ENCODE data around the gene PLA2G2F. TPM values are rescaled to one million over a fixed set of nuclear protein-coding genes. Genes with fewer than 3 reads are reported as not detected.

PLA2G2F gene
- total and polyA plus RNA-seq, 2 of the 13 experiments (the other 11 are each of a cell fraction or from before 2014, with no cell fraction given): not detected

GRCh38 chr1:20198296-20198695, 59.2 kb downstream of the PLA2G2F start:
- ATAC-seq (no peak), FAIRE-seq (no peak), DNase-seq (ENCODE audit: low spot score) (no peak)
- CTCF ChIA-PET (ENCODE audit: low intra/inter-chr PET ratio, low total read pairs): no interaction called here
- no peaks in the 10 kb centered on the region for H3K9me3 ChIP-seq (ENCODE audit: low read length)
- H4K20me1 ChIP-seq (ENCODE audit: insufficient read depth, low read length): no peaks in the 10 kb centered on the region
- H3K4me2 ChIP-seq (ENCODE audit: low read depth, low read length): no peak overlapping the region
- no peaks in the 10 kb centered on the region for H3K79me2 ChIP-seq (ENCODE audit: insufficient read depth, low read length)
- H3K4me1 ChIP-seq (ENCODE audit: insufficient read depth, low read length): peaks cover 5% of the 10 kb centered on the region; the same call in 1 of the 2 replicates
- peaks cover 3 to 20% of the 10 kb centered on the region in 2 experiments; a peak in 3 of 5 replicates for H3K27me3 ChIP-seq (ENCODE audit: control insufficient read depth in 1 of 2, insufficient read depth in 2 of 2, low read length in 2 of 2)
- H3K36me3 ChIP-seq (replicated peaks in 1 of 2; ENCODE audit: control insufficient read depth in 1 of 2, insufficient read depth in 2 of 2, low read length in 2 of 2): no peaks in the 10 kb centered on the region
- no peak overlapping the region for H3K27ac ChIP-seq (ENCODE audit: extremely low read length, insufficient read depth, low read length)
- no peak overlapping the region for H3K9ac ChIP-seq (ENCODE audit: insufficient read depth, low read depth, low read length)
- H2AFZ ChIP-seq (ENCODE audit: low read length): no peak overlapping the region
- in situ Hi-C loops (cut with HindIII; ENCODE audit: extremely low pct_ligation_motif_present, low pct_unique_long_range_greater_than_20kb): loop anchor here (10.0 kb wide), 1 partner anchor 223 kb away; the partner anchor contains the start of gene PLA2G2A
- POLR2A ChIA-PET: no interaction called here
- no peak overlapping the region for H3K4me3 ChIP-seq (replicated peaks in 1 of 3; ENCODE audit: insufficient read depth in 1 of 3, low read depth in 2 of 3, low read length in 3 of 3)
- 6% methylated on average over 1 of the region's 1 CpG for WGBS (ENCODE audit: low lambda C conversion rate)
- intact Hi-C loops (cut with micrococcal nuclease; ENCODE audit: unreplicated experiment): no loop called here
- BruUV-seq (replicated peaks): no TSS peak
- TF ChIP-seq ZBED4 (CRISPR knock-in tag; IDR thresholded peaks at IDR 0.05; ENCODE audit: borderline replicate concordance) (no peak), REPIN1 (CRISPR knock-in tag; IDR thresholded peaks at IDR 0.05; ENCODE audit: borderline replicate concordance, low read depth) (no peak), MAFF (IDR thresholded peaks at IDR 0.05; ENCODE audit: low read depth, low read length) (no peak), RNF219 (CRISPR knock-in tag; IDR thresholded peaks at IDR 0.05) (no peak), ZNF44 (CRISPR knock-in tag; IDR thresholded peaks at IDR 0.05) (no peak), GMEB1 (CRISPR knock-in tag; IDR thresholded peaks at IDR 0.05; ENCODE audit: borderline replicate concordance) (no peak), ELF1 (CRISPR knock-in tag; IDR thresholded peaks at IDR 0.05) (no peak), ZSCAN29 (CRISPR knock-in tag; conservative IDR thresholded peaks at IDR 0.05) (no peak), JUN (CRISPR knock-in tag; IDR thresholded peaks at IDR 0.05) (no peak)
